Esophagus muscularis mucosa (tissue), 4 donors: ENCODE data around the gene TTC39C.

Experiments used
- CTCF ChIP-seq, 3 experiments: fragments of 200-600 bp in 2 of 3; fragments of 450-650 bp in 1 of 3; sonication (generic) in 2 of 3; IDR thresholded peaks; one replicate each; pipeline ENCODE4 v1.5.1; 2017 to 2019; ENCODE audit warnings: antibody characterized with exemption in 3 of 3, mild to moderate bottlenecking in 2 of 3, moderate library complexity in 1 of 3
- EP300 ChIP-seq: sonication (generic); formaldehyde crosslinking; IDR thresholded peaks from one replicate; pipeline ENCODE4 v1.6.1; 2017; ENCODE audit warnings: antibody characterized with exemption
- POLR2A ChIP-seq: fragments of 450-650 bp; IDR thresholded peaks from one replicate; pipeline ENCODE4 v1.6.1; 2017; ENCODE audit warnings: antibody characterized with exemption, moderate library complexity, mild to moderate bottlenecking, low read depth

GRCh38 chr18:23971097-23971440 is 43.5 kb upstream of the TTC39C start:
- no peak for TF ChIP-seq CTCF (IDR thresholded peaks at IDR 0.05)
- no peak for TF ChIP-seq EP300
- TF ChIP-seq POLR2A: no peak
